ENCODE data around the gene WBP2.
A peak's percentile ranks its signal among the peaks of the same experiment; 100 is the strongest.

GRCh38 chr17:75896415-75897159, 41.5 kb upstream of the WBP2 start, which contains the start of gene TRIM65:
- peak in 5 of 11 experiments; percentile 34 to 58 (median 53) for TF ChIP-seq CTCF (IDR thresholded peaks at IDR 0.05 in 8 of 11, conservative IDR thresholded peaks at IDR 0.05 in 3 of 11)
- TF ChIP-seq POLR2AphosphoS5 (IDR thresholded peaks at IDR 0.05): peak; percentile 85 to 92 (median 91)

Data from spleen (tissue), 7 donors.